KOPT-K1 (cell line): ENCODE data around the gene RRAGC.
"Not testable (repeated sequence)": the region's sequence is repeated elsewhere in the genome, so short reads cannot be mapped to it uniquely, and the experiment has no call there.

Source experiments
- H3K27ac ChIP-seq: fragments of 200-600 bp; sonication (generic); 2 replicates; pipeline ENCODE4 v1.5.1; 2016; ENCODE audit warnings: antibody characterized with exemption, mild to moderate bottlenecking, low read depth, low read length; ENCODE audit not compliant: poor library complexity, severe bottlenecking
- H3K36me3 ChIP-seq: fragments of 200-600 bp; sonication (generic); 2 replicates; pipeline ENCODE4 v1.5.1; 2017; ENCODE audit warnings: antibody characterized with exemption, mild to moderate bottlenecking, low read length, moderate library complexity; ENCODE audit not compliant: insufficient read depth
- H3K9me3 ChIP-seq: fragments of 200-600 bp; sonication (generic); 2 replicates; pipeline ENCODE4 v1.5.1; 2017; ENCODE audit warnings: antibody characterized with exemption, low read length, mild to moderate bottlenecking; ENCODE audit not compliant: insufficient read depth, poor library complexity, severe bottlenecking

RRAGC gene

GRCh38 chr1:38814984-38815464 is 44.5 kb downstream of the RRAGC start:
- no peaks in the 10 kb centered on the region for H3K36me3 ChIP-seq
- peaks cover 13% of the 10 kb centered on the region for H3K9me3 ChIP-seq
- no peak overlapping the region for H3K27ac ChIP-seq

- no peaks in the 10 kb centered on the region for H3K36me3 ChIP-seq
- peaks cover 13% of the 10 kb centered on the region for H3K9me3 ChIP-seq
- no peak overlapping the region for H3K27ac ChIP-seq
These were observed 45.1 kb downstream of the RRAGC start for GRCh38 chr1:38814444-38814983.

GRCh38 chr1:38812981-38813380 is 46.6 kb downstream of the RRAGC start:
- no peak overlapping the region for H3K27ac ChIP-seq
- peaks cover 13% of the 10 kb centered on the region for H3K9me3 ChIP-seq
- no peaks in the 10 kb centered on the region for H3K36me3 ChIP-seq

- H3K36me3 ChIP-seq, H3K27ac ChIP-seq, H3K9me3 ChIP-seq: not testable (repeated sequence)
These were observed 48.1 kb downstream of the RRAGC start for GRCh38 chr1:38811466-38811865.

- no peaks in the 10 kb centered on the region for H3K36me3 ChIP-seq
- H3K27ac ChIP-seq, result no peak overlapping the region
- no peaks in the 10 kb centered on the region for H3K9me3 ChIP-seq
These were observed 53.5 kb downstream of the RRAGC start for GRCh38 chr1:38806090-38806489.

- Histone ChIP-seq H3K36me3 (no peaks in the 10 kb centered on the region), H3K27ac (no peak overlapping the region), H3K9me3 (no peaks in the 10 kb centered on the region)
These were observed 54.5 kb downstream of the RRAGC start for GRCh38 chr1:38805036-38805435.

GRCh38 chr1:38804062-38804886 is 55.3 kb downstream of the RRAGC start:
- Histone ChIP-seq H3K27ac (no peak overlapping the region), H3K9me3 (no peaks in the 10 kb centered on the region), H3K36me3 (no peaks in the 10 kb centered on the region)

- Histone ChIP-seq H3K27ac (no peak overlapping the region), H3K36me3 (no peaks in the 10 kb centered on the region), H3K9me3 (no peaks in the 10 kb centered on the region)
These were observed 55.9 kb downstream of the RRAGC start for GRCh38 chr1:38803647-38804046.

- Histone ChIP-seq H3K36me3 (no peaks in the 10 kb centered on the region), H3K9me3 (no peaks in the 10 kb centered on the region), H3K27ac (no peak overlapping the region)
These were observed 58.6 kb downstream of the RRAGC start for GRCh38 chr1:38800720-38801671.

GRCh38 chr1:38793299-38793698 is 66.3 kb downstream of the RRAGC start:
- peaks cover 24% of the 10 kb centered on the region for H3K9me3 ChIP-seq
- no peaks in the 10 kb centered on the region for H3K36me3 ChIP-seq
- no peak overlapping the region for H3K27ac ChIP-seq

GRCh38 chr1:38791892-38792291 is 67.7 kb downstream of the RRAGC start:
- H3K9me3 ChIP-seq, result peaks cover 24% of the 10 kb centered on the region
- H3K36me3 ChIP-seq, result no peaks in the 10 kb centered on the region
- no peak overlapping the region for H3K27ac ChIP-seq

GRCh38 chr1:38791164-38791515 is 68.4 kb downstream of the RRAGC start:
- H3K9me3 ChIP-seq, result peaks cover 24% of the 10 kb centered on the region
- H3K27ac ChIP-seq, result no peak overlapping the region
- no peaks in the 10 kb centered on the region for H3K36me3 ChIP-seq

GRCh38 chr1:38790422-38791163 is 69.0 kb downstream of the RRAGC start:
- H3K36me3 ChIP-seq, result no peaks in the 10 kb centered on the region
- H3K9me3 ChIP-seq, result peaks cover 24% of the 10 kb centered on the region
- no peak overlapping the region for H3K27ac ChIP-seq

- Histone ChIP-seq H3K9me3 (peaks cover 22% of the 10 kb centered on the region), H3K36me3 (no peaks in the 10 kb centered on the region), H3K27ac (no peak overlapping the region)
These were observed 69.9 kb downstream of the RRAGC start for GRCh38 chr1:38789498-38790169.
